NCI-H345 (cell line): ENCODE measurements around the gene KCNIP1.

Experiments used
- DNase-seq: peaks from one replicate; lab custom pipeline; 2025; lab: John Stamatoyannopoulos, UW

Gene KCNIP1

GRCh38 chr5:170628691-170629565 lies 125.1 kb downstream of the KCNIP1 start:
- no peak for DNase-seq

DNA sequence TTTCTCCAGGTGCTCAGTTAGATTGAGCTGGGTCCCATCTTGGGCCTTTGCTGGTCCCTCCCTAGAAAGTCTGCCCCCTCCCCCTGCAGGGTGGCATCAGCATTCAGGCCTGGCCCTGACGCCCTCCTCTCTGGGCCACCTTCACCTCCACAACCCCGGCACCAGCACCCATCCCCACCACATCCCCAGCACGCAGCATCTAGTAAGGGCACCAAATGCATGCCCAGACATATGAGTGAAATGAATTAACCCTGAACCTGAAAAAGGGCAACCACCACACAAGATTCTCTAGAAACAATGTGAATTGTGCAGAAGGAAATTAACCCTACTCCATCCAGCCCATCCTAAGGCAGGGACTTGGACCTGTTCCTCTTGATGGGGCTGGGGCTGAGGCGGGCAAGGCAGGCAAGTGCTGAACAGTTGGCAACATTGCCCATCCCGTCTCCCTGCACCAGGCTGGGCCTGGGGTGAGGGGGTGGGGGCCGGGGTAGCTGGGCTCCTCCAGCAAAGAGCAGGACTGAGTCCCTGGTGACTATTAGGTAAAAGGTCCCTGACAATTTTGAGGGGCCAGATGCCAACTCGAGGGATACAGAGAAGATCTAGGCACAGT lies 125.9 kb downstream of the KCNIP1 start:
- no peak for DNase-seq

- DNase-seq, result no peak
Measured at GRCh38 chr5:170630226-170630625, 126.4 kb downstream of the KCNIP1 start.

DNA sequence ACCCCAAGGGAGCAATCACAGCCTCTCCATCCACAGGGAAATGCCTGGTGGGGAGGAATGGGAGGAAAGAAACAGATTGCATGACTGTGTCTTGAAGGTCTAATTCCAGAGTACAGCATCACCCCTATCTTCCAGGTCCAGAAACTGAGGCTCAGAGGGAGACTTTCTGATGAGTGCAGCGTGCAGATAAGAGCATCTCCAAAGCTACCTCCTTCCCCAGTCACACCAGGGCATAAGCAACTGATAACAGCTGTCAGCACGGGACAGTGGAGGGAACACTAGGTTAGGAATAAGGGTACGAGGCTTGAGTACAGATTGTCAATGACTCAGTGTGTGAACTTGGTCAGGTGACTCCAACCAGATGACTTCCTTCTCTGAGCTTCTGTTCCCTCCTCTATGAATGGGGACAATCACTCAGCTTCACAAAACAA lies 126.9 kb downstream of the KCNIP1 start:
- no peak for DNase-seq

DNA sequence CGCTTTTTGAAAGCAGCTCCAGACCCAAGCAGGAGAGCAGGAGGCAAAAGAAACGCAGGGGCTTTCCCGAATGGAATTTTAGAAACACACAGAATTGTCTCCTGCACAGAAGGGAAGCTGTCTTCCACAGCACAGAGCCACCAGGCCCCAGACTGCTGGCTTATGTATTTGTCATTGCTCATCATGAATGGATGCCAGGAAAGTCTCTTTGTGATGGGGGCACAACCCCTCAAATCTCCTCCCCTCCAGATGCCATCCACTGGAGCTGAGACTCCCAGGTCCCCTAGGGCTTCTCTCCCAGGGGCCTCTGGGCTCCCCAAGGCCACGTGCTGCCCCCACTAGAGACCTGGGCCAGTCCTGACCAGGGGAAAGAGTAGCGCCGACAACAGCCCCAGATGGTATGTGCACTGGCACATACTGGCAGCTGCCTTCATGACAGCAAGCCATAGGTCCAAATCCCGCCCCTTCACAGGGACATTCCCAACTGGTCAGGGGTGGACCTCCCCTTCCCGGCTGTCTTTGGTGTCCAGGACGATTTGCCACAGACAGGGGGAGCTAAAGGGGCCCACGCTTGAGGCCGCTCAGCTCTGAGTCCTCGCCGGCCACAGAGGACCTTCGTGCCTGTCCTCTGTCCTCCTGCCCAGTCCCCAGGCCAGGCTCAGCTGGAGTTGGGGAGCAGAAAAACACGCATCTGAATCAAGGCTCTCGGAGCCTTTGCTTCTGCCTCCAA lies 127.8 kb downstream of the KCNIP1 start:
- DNase-seq, result no peak

GRCh38 chr5:170632266-170632984 lies 128.6 kb downstream of the KCNIP1 start:
- DNase-seq, result no peak

DNA sequence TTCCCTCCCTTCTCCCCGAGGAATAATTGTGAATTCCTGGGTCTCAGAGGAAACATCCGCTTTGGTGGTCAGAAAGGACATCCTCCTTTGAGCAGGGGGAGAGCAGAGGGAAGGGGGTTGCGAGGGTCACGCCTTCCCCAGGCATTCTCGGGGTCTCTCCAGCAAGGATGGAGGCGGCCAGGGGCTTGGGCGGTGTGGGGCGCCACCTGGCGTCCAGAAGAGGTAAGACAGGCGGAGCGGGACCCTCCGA lies 129.1 kb downstream of the KCNIP1 start:
- peak; percentile 75 for DNase-seq

DNA sequence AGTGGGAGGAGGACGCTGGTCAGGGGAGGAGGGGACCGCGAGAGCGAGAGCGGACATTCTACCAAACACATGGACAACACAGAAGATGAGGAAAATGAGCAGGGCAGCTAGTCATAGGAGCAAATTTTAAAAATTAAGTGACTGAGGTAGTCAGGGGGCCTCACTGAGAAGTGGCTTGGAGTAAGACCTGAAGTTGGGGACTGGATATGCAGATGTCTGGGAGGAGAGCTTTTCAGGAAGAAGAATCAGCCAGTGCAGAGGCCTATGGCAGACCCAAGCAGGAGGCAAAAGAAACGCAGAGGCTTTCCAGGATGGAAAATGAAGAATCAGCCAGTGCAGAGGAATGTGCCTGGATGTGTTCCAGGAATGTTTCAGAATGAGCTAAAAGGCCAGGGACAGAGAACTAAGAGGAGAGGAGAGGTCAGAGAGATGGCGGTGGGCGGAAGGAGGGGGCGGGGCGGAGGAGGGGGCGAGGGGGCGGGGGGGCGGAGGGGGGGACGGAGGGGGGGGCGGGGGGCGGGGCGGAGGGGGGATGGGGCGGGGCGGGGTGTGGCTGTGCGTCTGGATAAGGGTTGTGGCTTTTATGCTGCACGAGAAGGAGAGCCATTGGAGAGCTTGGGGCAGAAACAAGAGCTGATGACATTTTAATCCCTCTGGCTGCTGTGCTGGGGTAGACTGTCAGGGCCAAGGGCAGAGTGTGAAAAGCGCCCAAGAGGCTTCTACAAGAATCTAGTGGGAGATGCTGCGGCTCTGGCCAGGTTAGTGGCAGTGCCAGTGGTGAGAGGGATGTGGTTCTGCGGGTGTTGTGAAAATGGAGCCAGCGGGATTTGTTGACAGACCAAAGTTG lies 129.6 kb downstream of the KCNIP1 start:
- peak; percentile 57 for DNase-seq

DNA sequence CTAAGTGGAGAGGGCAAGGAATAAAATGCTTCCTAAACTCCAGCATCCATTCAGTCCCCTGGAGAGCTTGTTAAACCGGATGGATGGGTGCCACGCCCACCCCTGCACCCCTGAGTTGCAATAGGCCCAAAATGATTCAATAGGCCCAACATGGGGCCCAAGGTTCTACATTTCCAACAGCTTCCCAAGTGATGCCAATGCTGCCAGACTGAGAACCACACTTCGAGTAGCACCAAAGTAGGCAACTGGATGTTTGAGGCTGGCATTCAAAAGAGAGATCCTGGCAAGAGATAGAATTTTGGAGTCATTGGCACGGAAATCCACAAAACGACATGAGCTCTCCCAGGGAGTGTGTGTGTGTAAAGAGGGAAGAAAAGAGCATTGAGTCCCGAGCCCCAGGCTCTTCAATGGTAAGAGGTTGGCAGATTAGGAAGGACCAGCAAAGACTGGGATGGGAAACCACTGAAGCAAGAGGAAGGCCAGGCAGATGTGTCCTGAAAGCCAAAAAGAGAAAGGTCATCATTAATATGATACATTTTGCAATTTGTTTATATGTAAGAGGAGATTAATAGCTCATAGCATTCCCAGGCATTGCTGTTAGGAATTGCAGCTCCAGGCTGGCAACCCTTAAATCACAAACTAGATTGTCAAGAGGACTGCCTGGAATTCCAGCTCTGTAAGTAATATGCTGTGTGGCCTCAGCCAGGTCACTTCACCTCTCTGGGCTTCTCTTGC lies 130.6 kb downstream of the KCNIP1 start:
- DNase-seq, result no peak

DNA sequence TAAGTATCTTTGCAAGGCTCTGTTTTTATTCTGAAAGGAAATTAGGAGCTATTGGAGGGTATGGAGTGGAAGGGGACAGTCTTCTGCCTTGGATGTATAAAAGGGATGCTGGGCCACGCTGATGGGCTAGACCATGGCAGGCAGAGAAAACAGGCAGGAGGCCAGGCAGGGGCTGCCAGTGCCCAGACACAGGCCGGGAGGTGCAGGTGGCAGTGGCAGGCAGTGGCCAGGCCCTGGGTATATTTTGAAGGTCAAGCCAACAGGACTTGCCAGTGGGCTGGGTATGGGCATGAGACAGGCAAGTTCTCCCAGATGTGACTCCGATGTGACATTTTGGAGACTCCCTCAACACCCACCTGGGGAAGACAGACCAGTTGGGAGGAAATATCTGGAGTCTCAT lies 131.9 kb downstream of the KCNIP1 start:
- DNase-seq, result no peak

DNA sequence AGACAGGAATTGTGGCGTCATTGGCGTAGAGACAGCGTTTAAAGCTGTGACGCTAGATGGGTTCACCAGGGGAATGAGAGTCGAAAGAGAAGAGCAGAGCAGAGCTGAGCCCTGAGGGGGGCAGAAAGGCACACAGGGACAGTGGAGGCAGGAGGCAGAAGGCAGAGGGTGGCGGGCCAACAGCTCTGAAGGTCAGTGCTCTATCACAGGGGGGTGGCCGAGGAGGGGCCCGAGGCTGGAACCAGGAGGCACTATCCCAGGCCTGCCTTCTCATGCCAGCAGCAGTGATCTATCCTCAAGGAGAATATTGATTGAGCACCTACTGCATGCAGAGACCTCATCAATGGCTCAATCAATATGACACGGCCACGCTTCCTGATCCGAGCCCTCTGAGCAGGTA lies 132.4 kb downstream of the KCNIP1 start:
- no peak for DNase-seq

GRCh38 chr5:170636801-170637477 lies 133.1 kb downstream of the KCNIP1 start:
- DNase-seq, result no peak

- no peak for DNase-seq
Measured at GRCh38 chr5:170638051-170638450, 134.2 kb downstream of the KCNIP1 start.

DNA sequence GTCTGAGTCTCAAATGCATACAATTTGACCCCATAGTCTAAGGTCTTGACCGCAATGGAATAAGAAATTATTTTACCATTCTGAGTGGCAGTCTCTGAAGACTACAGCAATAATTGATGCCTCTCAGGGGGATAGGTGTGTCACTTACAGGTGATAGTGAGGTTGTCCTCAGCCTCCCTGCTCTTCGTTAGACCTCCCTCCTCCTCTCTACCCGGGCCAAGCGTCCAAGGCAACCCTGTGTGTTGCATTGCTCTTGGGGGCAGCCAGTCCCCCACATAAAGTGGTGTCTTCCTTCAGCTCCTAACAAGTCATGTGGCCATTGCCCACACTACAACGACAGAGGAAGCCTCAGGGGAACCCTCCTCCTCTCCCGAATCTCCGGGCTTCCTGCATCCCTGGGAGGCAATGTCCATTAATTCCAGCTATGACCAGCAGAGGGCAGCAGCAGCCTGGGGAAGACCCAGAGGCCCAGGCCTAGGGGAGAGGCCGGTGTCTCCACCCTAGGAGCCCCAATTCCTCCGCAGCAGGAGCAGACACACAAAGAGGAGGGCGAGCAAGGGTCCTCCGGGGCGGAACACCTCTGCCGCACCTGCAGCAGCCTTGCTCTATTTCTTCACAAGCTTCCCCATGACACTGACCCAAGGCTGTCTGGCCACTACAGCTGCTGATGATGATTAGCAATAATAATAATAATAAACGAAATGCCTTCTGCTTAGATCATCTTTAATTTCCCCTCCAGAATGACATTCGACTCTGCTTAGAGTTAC lies 134.8 kb downstream of the KCNIP1 start:
- DNase-seq, result peak; percentile 68

- DNase-seq, result no peak
Measured at GRCh38 chr5:170639221-170639925, 135.6 kb downstream of the KCNIP1 start.

DNA sequence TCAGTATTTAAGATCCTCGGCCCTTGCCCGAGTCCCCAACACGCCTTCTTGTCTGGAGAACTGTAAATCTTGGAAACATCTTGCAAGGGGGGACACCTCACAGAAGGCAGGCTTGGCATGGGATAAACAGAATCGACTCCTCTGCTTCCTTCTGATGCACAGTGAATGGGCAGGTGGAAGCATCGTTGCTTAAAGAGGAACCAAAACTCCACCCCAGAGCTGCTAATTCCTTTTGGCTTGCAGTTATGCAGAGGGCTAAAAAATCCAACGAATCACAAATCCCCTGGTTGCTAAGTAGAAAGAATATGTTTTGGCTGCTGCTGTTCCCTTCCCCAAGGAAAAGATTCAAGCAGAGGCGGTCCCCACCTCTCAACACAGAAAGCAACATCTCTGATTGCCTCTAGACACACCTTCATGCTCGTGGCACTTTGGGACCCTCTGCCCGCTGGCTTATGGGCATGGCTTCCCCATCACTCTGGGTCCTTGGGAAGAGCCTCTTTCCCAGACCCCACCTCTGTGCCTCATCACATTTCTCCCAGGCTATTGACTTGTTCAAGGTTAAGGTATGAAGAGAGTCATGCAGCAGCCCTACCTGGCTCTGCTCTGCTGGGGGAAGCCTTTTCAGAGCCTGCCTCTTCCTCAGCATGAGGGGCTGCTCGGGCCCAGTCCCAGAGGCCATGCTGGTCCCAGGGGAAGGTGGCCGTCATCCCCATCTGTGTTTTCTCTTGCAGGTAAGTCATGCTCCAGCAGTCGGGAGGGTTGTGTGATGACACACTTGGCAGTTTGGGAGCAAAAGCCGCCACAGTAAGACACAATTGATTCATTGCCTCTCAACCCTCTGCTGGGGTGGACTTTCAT lies 137.1 kb downstream of the KCNIP1 start:
- no peak for DNase-seq

- DNase-seq, result no peak
Measured at GRCh38 chr5:170641589-170642031, 137.8 kb downstream of the KCNIP1 start.
